ENCODE data around the gene STX18. TPM values are rescaled to one million over a fixed set of nuclear protein-coding genes. Genes with fewer than 3 reads are reported as not detected.

The STX18 gene
- total and polyA plus RNA-seq, 2 experiments from 2014 or later = 15.9 to 18.1 TPM

DNA sequence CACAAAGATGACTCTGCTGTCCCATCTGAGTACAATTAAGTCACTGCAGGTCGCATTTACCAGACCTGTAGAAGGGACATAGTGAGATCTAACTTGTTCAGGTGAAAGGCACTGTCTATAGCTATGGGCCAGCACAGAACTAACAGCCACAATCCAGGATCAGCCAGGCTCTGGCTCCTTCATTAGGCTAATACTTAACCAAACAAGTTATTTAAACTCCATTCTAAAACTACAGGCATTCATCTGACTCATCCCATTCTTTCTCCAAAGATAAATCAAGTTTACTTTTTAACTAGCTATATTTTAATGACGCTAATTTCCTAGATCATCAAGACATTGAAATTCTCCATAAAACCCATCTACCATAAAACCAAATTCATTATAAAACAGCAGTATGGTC is 62.5 kb downstream of the STX18 start:
- no peaks in the 10 kb centered on the region for H3K36me3 Mint-ChIP-seq (ENCODE audit: low read depth)
- Histone ChIP-seq H3K4me3 (no peak overlapping the region), H3K27me3 (ENCODE audit: insufficient read depth) (no peaks in the 10 kb centered on the region), H3K4me2 (no peak overlapping the region), H3K4me1 (ENCODE audit: insufficient read depth) (peaks cover 10% of the 10 kb centered on the region), H3K36me3 (ENCODE audit: insufficient read depth) (no peaks in the 10 kb centered on the region), H3K79me2 (replicated peaks; ENCODE audit: insufficient read depth) (peaks cover 17% of the 10 kb centered on the region), H2AFZ (no peak overlapping the region), H3F3A (replicated peaks; ENCODE audit: low read depth) (no peaks in the 10 kb centered on the region), H4K20me1 (replicated peaks; ENCODE audit: insufficient read depth) (no peaks in the 10 kb centered on the region; the same call in none of the 2 replicates), H3K9me2 (ENCODE audit: insufficient read depth) (no peaks in the 10 kb centered on the region; the same call in 1 of the 2 replicates), H3K27ac (ENCODE audit: low read depth) (no peak overlapping the region)
- DNase-seq (ENCODE audit: low spot score) = no peak
- H3K27ac Mint-ChIP-seq = no peak overlapping the region
- peaks cover 5% of the 10 kb centered on the region for H3K27me3 Mint-ChIP-seq (ENCODE audit: insufficient read depth, low read depth, poor library complexity)
- ATAC-seq = no peak
- no peak for TF ChIP-seq STAT1 (IDR thresholded peaks at IDR 0.05; ENCODE audit: unreplicated experiment)
- TF ChIP-seq EZH2 (IDR thresholded peaks at IDR 0.05; ENCODE audit: low read depth, unreplicated experiment) = no peak
- no peak for TF ChIP-seq JUNB (IDR thresholded peaks at IDR 0.05; ENCODE audit: unreplicated experiment)
- no peak for TF ChIP-seq POLR2AphosphoS5 (IDR thresholded peaks at IDR 0.05; ENCODE audit: low read depth)
- TF ChIP-seq ZNF331 (CRISPR knock-in tag; IDR thresholded peaks at IDR 0.05; ENCODE audit: low read depth) = no peak
- no peak for TF ChIP-seq CREB1 (CRISPR knock-in tag; IDR thresholded peaks at IDR 0.05; ENCODE audit: low read depth)
- TF ChIP-seq, protein P1, sequence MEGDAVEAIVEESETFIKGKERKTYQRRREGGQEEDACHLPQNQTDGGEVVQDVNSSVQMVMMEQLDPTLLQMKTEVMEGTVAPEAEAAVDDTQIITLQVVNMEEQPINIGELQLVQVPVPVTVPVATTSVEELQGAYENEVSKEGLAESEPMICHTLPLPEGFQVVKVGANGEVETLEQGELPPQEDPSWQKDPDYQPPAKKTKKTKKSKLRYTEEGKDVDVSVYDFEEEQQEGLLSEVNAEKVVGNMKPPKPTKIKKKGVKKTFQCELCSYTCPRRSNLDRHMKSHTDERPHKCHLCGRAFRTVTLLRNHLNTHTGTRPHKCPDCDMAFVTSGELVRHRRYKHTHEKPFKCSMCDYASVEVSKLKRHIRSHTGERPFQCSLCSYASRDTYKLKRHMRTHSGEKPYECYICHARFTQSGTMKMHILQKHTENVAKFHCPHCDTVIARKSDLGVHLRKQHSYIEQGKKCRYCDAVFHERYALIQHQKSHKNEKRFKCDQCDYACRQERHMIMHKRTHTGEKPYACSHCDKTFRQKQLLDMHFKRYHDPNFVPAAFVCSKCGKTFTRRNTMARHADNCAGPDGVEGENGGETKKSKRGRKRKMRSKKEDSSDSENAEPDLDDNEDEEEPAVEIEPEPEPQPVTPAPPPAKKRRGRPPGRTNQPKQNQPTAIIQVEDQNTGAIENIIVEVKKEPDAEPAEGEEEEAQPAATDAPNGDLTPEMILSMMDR (conservative IDR thresholded peaks at IDR 0.05; ENCODE audit: low read depth in 2 of 2) = no peak
- peaks cover 30% of the 10 kb centered on the region for H3K4me1 Mint-ChIP-seq
- no peaks in the 10 kb centered on the region for H3K9me3 Mint-ChIP-seq
- no peak overlapping the region for H3K4me3 Mint-ChIP-seq

DNA sequence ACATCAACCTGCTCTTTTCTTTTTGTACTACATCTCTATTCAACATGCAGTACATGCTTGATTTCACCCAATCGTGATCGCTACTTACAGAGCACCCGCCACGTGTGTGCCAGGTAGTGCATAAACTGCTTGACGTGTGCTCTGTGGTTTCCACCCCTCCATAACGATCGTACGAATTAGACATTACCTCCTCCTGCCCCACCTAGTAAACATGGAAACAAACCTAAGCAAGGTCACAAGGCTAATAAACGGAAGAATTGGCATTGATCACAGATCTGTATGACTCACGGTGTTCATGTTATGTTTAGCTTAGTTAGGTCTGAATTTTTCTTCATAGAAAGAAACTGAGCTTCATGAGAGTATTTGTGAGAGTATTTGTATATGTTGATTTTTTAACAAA is 64.1 kb downstream of the STX18 start:
- Mint-ChIP-seq H3K4me3 (no peak overlapping the region), H3K27me3 (ENCODE audit: insufficient read depth, low read depth, poor library complexity) (peaks cover 6% of the 10 kb centered on the region), H3K4me1 (peaks cover 34% of the 10 kb centered on the region), H3K9me3 (no peaks in the 10 kb centered on the region), H3K36me3 (ENCODE audit: low read depth) (no peaks in the 10 kb centered on the region), H3K27ac (no peak overlapping the region)
- TF ChIP-seq, protein P2, sequence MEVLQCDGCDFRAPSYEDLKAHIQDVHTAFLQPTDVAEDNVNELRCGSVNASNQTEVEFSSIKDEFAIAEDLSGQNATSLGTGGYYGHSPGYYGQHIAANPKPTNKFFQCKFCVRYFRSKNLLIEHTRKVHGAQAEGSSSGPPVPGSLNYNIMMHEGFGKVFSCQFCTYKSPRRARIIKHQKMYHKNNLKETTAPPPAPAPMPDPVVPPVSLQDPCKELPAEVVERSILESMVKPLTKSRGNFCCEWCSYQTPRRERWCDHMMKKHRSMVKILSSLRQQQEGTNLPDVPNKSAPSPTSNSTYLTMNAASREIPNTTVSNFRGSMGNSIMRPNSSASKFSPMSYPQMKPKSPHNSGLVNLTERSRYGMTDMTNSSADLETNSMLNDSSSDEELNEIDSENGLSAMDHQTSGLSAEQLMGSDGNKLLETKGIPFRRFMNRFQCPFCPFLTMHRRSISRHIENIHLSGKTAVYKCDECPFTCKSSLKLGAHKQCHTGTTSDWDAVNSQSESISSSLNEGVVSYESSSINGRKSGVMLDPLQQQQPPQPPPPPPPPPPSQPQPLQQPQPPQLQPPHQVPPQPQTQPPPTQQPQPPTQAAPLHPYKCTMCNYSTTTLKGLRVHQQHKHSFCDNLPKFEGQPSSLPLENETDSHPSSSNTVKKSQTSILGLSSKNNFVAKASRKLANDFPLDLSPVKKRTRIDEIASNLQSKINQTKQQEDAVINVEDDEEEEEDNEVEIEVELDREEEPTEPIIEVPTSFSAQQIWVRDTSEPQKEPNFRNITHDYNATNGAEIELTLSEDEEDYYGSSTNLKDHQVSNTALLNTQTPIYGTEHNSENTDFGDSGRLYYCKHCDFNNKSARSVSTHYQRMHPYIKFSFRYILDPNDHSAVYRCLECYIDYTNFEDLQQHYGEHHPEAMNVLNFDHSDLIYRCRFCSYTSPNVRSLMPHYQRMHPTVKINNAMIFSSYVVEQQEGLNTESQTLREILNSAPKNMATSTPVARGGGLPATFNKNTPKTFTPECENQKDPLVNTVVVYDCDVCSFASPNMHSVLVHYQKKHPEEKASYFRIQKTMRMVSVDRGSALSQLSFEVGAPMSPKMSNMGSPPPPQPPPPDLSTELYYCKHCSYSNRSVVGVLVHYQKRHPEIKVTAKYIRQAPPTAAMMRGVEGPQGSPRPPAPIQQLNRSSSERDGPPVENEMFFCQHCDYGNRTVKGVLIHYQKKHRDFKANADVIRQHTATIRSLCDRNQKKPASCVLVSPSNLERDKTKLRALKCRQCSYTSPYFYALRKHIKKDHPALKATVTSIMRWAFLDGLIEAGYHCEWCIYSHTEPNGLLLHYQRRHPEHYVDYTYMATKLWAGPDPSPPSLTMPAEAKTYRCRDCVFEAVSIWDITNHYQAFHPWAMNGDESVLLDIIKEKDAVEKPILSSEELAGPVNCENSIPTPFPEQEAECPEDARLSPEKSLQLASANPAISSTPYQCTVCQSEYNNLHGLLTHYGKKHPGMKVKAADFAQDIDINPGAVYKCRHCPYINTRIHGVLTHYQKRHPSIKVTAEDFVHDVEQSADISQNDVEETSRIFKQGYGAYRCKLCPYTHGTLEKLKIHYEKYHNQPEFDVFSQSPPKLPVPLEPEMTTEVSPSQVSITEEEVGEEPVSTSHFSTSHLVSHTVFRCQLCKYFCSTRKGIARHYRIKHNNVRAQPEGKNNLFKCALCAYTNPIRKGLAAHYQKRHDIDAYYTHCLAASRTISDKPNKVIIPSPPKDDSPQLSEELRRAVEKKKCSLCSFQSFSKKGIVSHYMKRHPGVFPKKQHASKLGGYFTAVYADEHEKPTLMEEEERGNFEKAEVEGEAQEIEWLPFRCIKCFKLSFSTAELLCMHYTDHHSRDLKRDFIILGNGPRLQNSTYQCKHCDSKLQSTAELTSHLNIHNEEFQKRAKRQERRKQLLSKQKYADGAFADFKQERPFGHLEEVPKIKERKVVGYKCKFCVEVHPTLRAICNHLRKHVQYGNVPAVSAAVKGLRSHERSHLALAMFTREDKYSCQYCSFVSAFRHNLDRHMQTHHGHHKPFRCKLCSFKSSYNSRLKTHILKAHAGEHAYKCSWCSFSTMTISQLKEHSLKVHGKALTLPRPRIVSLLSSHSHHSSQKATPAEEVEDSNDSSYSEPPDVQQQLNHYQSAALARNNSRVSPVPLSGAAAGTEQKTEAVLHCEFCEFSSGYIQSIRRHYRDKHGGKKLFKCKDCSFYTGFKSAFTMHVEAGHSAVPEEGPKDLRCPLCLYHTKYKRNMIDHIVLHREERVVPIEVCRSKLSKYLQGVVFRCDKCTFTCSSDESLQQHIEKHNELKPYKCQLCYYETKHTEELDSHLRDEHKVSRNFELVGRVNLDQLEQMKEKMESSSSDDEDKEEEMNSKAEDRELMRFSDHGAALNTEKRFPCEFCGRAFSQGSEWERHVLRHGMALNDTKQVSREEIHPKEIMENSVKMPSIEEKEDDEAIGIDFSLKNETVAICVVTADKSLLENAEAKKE (CRISPR knock-in tag; IDR thresholded peaks at IDR 0.05) = no peak
- TF ChIP-seq, protein P1 (conservative IDR thresholded peaks at IDR 0.05; ENCODE audit: low read depth in 2 of 2) = no peak
- TF ChIP-seq STAT1 (IDR thresholded peaks at IDR 0.05; ENCODE audit: unreplicated experiment) = no peak
- Histone ChIP-seq H3K4me2 (no peak overlapping the region), H3K27ac (ENCODE audit: low read depth) (no peak overlapping the region), H3F3A (replicated peaks; ENCODE audit: low read depth) (no peaks in the 10 kb centered on the region), H3K27me3 (ENCODE audit: insufficient read depth) (no peaks in the 10 kb centered on the region), H3K79me2 (replicated peaks; ENCODE audit: insufficient read depth) (peaks cover 20% of the 10 kb centered on the region), H4K20me1 (replicated peaks; ENCODE audit: insufficient read depth) (no peaks in the 10 kb centered on the region; the same call in none of the 2 replicates), H3K36me3 (ENCODE audit: insufficient read depth) (no peaks in the 10 kb centered on the region), H3K4me3 (no peak overlapping the region), H3K9me2 (ENCODE audit: insufficient read depth) (no peaks in the 10 kb centered on the region; the same call in 1 of the 2 replicates), H3K4me1 (ENCODE audit: insufficient read depth) (peaks cover 10% of the 10 kb centered on the region; the same call in 1 of the 2 replicates), H2AFZ (no peak overlapping the region)
- DNase-seq (ENCODE audit: low spot score) = no peak
- ATAC-seq = no peak
